Peyer's patch (tissue), 4 donors: ENCODE results near the gene PSD. TPM values are rescaled to one million over a fixed set of nuclear protein-coding genes. Genes with fewer than 3 reads are reported as not detected.
A peak's percentile ranks its signal among the peaks of the same experiment; 100 is the strongest.

ENCODE experiments used
- DNase-seq, 3 donors: peaks; one replicate each; pipeline ENCODE4 v3.0.0-alpha.2; 2017 to 2019
- H3K27ac ChIP-seq, 4 donors: fragments of 200-600 bp; sonication (generic); one replicate each; pipeline ENCODE4 v1.5.1; 2016 to 2019
- H3K27me3 ChIP-seq, 2 donors: fragments of 200-600 bp; sonication (generic); one replicate each; pipeline ENCODE4 v1.5.1; 2019
- H3K36me3 ChIP-seq, 3 donors: fragments of 200-600 bp; sonication (generic); one replicate each; pipeline ENCODE4 v1.5.1; 2016 to 2019
- H3K4me1 ChIP-seq, 4 donors: fragments of 200-600 bp; sonication (generic); one replicate each; pipeline ENCODE4 v1.5.1; 2016 to 2019
- H3K4me3 ChIP-seq, 4 donors: fragments of 200-600 bp; sonication (generic); 1 replicate in 3 of 4; 2 replicates in 1 of 4; pipeline ENCODE4 v1.5.1; 2016 to 2019; ENCODE audit warnings: mild to moderate bottlenecking in 1 of 4
- H3K9me3 ChIP-seq, 4 donors: fragments of 200-600 bp; sonication (generic); one replicate each; pipeline ENCODE4 v1.5.1; 2016 to 2019; ENCODE audit warnings: mild to moderate bottlenecking in 1 of 4
- POLR2A ChIP-seq, 2 donors: fragments of 450-650 bp; IDR thresholded peaks; one replicate each; pipeline ENCODE4 v1.5.1; 2017; ENCODE audit warnings: antibody characterized with exemption in 2 of 2, mild to moderate bottlenecking in 2 of 2, moderate library complexity in 2 of 2
- total RNA-seq, 4 donors: library from RNA; depleted of rRNA; stranded (reverse); fragments of >200 nt; gene quantifications; one replicate each; pipeline ENCODE4 v1.1.0, GENCODE V29; 2016
- TF ChIP-seq, protein P1 (sequence below), 6 experiments: fragments of 450-650 bp in 4 of 6; fragments of 200-600 bp in 2 of 6; sonication (generic) in 1 of 6; IDR thresholded peaks; one replicate each; pipeline ENCODE4 v1.5.1; 2017 to 2019; ENCODE audit warnings: antibody characterized with exemption in 6 of 6, mild to moderate bottlenecking in 3 of 6, moderate library complexity in 1 of 6

Gene PSD
- total RNA-seq, 4 donors from 2014 or later, result 1.6 to 14.3 (median 6.3) TPM; not detected in 1

GRCh38 chr10:102424145-102424544, 5.6 kb upstream of the PSD start:
- Histone ChIP-seq H3K36me3 (peaks cover 0 to 21% (median 0%) of the 10 kb centered on the region in 3 donors), H3K4me3 (no peak overlapping the region), H3K9me3 (no peaks in the 10 kb centered on the region), H3K27me3 (no peaks in the 10 kb centered on the region), H3K27ac (no peak overlapping the region), H3K4me1 (peaks cover 0 to 36% (median 22%) of the 10 kb centered on the region in 4 donors)
- DNase-seq, result no peak
- TF ChIP-seq, protein P1, sequence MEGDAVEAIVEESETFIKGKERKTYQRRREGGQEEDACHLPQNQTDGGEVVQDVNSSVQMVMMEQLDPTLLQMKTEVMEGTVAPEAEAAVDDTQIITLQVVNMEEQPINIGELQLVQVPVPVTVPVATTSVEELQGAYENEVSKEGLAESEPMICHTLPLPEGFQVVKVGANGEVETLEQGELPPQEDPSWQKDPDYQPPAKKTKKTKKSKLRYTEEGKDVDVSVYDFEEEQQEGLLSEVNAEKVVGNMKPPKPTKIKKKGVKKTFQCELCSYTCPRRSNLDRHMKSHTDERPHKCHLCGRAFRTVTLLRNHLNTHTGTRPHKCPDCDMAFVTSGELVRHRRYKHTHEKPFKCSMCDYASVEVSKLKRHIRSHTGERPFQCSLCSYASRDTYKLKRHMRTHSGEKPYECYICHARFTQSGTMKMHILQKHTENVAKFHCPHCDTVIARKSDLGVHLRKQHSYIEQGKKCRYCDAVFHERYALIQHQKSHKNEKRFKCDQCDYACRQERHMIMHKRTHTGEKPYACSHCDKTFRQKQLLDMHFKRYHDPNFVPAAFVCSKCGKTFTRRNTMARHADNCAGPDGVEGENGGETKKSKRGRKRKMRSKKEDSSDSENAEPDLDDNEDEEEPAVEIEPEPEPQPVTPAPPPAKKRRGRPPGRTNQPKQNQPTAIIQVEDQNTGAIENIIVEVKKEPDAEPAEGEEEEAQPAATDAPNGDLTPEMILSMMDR (IDR thresholded peaks at IDR 0.05), result no peak

DNA sequence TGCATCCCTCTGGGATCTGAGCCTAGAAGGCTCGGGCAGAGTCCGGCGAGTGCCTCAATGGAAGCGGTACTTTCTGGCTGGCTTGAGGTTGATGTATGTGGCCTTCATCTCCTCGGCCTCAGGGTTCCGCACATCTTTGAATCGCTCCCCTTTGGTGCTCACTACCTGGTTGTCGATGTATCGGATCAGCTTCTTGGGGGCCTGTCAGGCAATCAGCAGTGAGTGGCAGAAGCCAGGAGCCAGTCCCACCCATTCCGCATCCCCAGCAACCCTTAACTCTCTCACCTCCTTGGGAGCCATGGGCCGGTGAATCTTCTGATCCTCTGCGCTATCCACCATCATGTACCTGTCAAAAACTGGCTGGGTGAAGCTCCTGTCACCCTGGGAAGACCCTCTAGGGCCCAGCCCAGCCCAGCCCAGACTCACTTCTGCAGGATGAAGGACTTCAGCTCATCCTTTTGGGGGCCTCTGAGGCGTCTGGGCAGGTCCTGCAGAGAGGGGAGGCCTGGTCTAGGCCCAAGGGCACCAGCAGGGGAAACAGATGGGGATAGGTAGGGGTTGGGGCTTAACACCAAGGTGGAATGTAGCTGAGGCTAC, 4.9 kb upstream of the PSD start:
- Histone ChIP-seq H3K9me3 (no peaks in the 10 kb centered on the region), H3K27me3 (peaks cover 0 to 2% of the 10 kb centered on the region in 2 donors), H3K27ac (peak overlapping the region in 1 of 4 donors; percentile 94), H3K36me3 (peaks cover 0 to 21% (median 0%) of the 10 kb centered on the region in 3 donors), H3K4me1 (peaks cover 0 to 41% (median 26%) of the 10 kb centered on the region in 4 donors), H3K4me3 (peak overlapping the region in 1 of 4 donors; percentile 90)
- peak in 1 of 3 donors; percentile 44 for DNase-seq
- TF ChIP-seq, protein P1 (IDR thresholded peaks at IDR 0.05), result no peak
- no peak for TF ChIP-seq POLR2A (IDR thresholded peaks at IDR 0.05)

DNA sequence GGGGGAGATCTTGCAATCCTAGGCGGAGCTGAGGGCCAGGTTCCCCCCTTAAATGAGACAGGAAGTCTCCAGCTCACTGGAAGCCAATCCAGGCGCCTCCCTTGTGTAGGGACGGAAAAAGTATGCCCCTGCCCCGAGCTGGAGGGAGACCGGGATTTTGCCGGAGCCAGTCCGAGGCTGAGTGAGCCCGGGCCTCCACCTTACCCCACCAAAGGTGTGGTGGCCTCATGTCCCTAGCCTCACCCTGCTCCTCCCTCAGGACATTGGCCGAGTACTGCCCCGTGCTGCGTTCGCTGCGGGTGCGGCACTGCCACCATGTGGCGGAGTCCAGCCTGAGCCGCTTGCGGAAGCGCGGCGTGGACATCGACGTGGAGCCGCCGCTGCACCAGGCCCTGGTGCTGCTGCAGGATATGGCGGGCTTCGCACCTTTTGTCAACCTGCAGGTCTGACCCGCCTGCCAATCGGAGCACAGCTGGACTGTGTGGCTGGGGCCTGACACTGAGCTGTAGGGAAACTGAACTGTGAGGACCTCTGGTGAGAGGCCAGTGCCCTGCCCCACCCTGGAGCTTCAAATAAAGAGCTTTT, 4.1 kb upstream of the PSD start:
- peaks cover 0 to 21% (median 0%) of the 10 kb centered on the region in 3 donors for H3K36me3 ChIP-seq
- peaks cover 0 to 4% of the 10 kb centered on the region in 2 donors for H3K27me3 ChIP-seq
- peak; percentile 68 to 93 (median 91) for DNase-seq
- peak overlapping the region; percentile 85 to 96 (median 93) for H3K27ac ChIP-seq
- TF ChIP-seq, protein P1 (IDR thresholded peaks at IDR 0.05), result peak; percentile 42 to 91 (median 76)
- TF ChIP-seq POLR2A (IDR thresholded peaks at IDR 0.05), result peak; percentile 43 to 67
- peaks cover 0 to 41% (median 26%) of the 10 kb centered on the region in 4 donors for H3K4me1 ChIP-seq
- H3K4me3 ChIP-seq, result peak overlapping the region; percentile 75 to 99 (median 90)
- H3K9me3 ChIP-seq, result no peaks in the 10 kb centered on the region

GRCh38 chr10:102421757-102422512, 3.4 kb upstream of the PSD start:
- TF ChIP-seq POLR2A (IDR thresholded peaks at IDR 0.05), result peak in 1 of 2 donors; percentile 6
- TF ChIP-seq, protein P1 (IDR thresholded peaks at IDR 0.05), result no peak
- Histone ChIP-seq H3K9me3 (no peaks in the 10 kb centered on the region), H3K36me3 (peaks cover 0 to 21% (median 0%) of the 10 kb centered on the region in 3 donors), H3K4me3 (peak overlapping the region; percentile 75 to 99 (median 90)), H3K27ac (peak overlapping the region; percentile 85 to 96 (median 93)), H3K27me3 (peaks cover 0 to 4% of the 10 kb centered on the region in 2 donors), H3K4me1 (peaks cover 0 to 41% (median 26%) of the 10 kb centered on the region in 4 donors)
- DNase-seq, result peak; percentile 34 to 77 (median 73)

DNA sequence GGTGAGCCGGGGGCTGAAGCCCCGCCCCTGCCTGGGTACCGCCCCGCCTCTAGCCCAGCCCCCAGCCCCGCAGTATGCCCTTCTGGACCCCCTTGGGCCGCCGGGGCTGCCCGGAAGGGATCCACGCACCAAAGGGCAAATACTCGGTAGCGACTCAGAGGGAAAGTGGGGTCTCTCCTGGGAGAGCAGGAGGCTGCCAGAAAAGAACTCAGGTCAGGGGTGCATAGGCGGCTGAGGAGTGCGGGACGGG, 2.8 kb upstream of the PSD start:
- peak overlapping the region; percentile 85 to 96 (median 93) for H3K27ac ChIP-seq
- H3K27me3 ChIP-seq, result peaks cover 0 to 4% of the 10 kb centered on the region in 2 donors
- H3K4me1 ChIP-seq, result peaks cover 0 to 41% (median 26%) of the 10 kb centered on the region in 4 donors
- no peak for DNase-seq
- H3K36me3 ChIP-seq, result peaks cover 0 to 21% (median 0%) of the 10 kb centered on the region in 3 donors
- H3K9me3 ChIP-seq, result no peaks in the 10 kb centered on the region
- peak overlapping the region; percentile 75 to 99 (median 90) for H3K4me3 ChIP-seq
- TF ChIP-seq POLR2A (IDR thresholded peaks at IDR 0.05), result peak in 1 of 2 donors; percentile 7
- TF ChIP-seq, protein P1 (IDR thresholded peaks at IDR 0.05), result no peak
